GM12873 (cell line): ENCODE measurements around the gene KCNMA1.

ENCODE experiments used
- CTCF ChIP-seq: IDR thresholded peaks from 2 replicates; pipeline ENCODE4 v1.5.1; 2012; ENCODE audit warnings: low read depth, mild to moderate bottlenecking, moderate library complexity, low read length, control low read depth; ENCODE audit not compliant: insufficient read depth; ENCODE audit errors: missing control alignments

Gene KCNMA1

GRCh38 chr10:77501152-77501845, 136.3 kb downstream of the KCNMA1 start:
- TF ChIP-seq CTCF = no peak

- no peak for TF ChIP-seq CTCF
Measured at GRCh38 chr10:77500754-77501151, 136.9 kb downstream of the KCNMA1 start.

GRCh38 chr10:77498829-77499228, 138.8 kb downstream of the KCNMA1 start:
- no peak for TF ChIP-seq CTCF

- TF ChIP-seq CTCF = no peak
Measured at GRCh38 chr10:77498210-77498609, 139.4 kb downstream of the KCNMA1 start.

GRCh38 chr10:77497748-77498147, 139.9 kb downstream of the KCNMA1 start:
- TF ChIP-seq CTCF = no peak

GRCh38 chr10:77496941-77497420, 140.6 kb downstream of the KCNMA1 start:
- TF ChIP-seq CTCF = no peak

GRCh38 chr10:77494756-77495541, 142.7 kb downstream of the KCNMA1 start:
- no peak for TF ChIP-seq CTCF
